Right ventricle myocardium superior (tissue), 1 donor: ENCODE results near the gene DOCK9. TPM values are rescaled to one million over a fixed set of nuclear protein-coding genes. Genes with fewer than 3 reads are reported as not detected.

Source experiments
- ATAC-seq: fragments of 200-7000 bp; cut with Tn5 transposase; one replicate; pipeline ENCODE4 v1.9.1; 2020; ENCODE audit warnings: mild to moderate bottlenecking; ENCODE audit not compliant: poor library complexity
- DNase-seq: peaks from one replicate; pipeline ENCODE4 v3.0.0-alpha.2; 2020
- intact Hi-C: fragments of 100-400 bp; cut with DNase I; formaldehyde crosslinking; loops from one replicate; pipeline ENCODE4 v1.11.2; 2022
- total RNA-seq: library from RNA; stranded (reverse); fragmentation: NEBNext Ultra II Directional; extraction: Animal tissue kit (Norgen Biotek cat#: 25700); gene quantifications from one replicate; pipeline ENCODE4 v1.2.1, GENCODE V29; 2021
- donor health status: DM: no; HTN: yes; CAD: no; lungs with severe emphysema.

The DOCK9 gene
- total RNA-seq, 1 donor from 2014 or later, result 28.3 TPM

GRCh38 chr13:98846521-98846920 lies 131.3 kb downstream of the DOCK9 start:
- ATAC-seq, result no peak
- DNase-seq, result no peak
- intact Hi-C loops, result loop anchor here (10.0 kb wide), 2 partner anchors 188 to 402 kb away; no protein-coding TSS in a partner anchor

DNA sequence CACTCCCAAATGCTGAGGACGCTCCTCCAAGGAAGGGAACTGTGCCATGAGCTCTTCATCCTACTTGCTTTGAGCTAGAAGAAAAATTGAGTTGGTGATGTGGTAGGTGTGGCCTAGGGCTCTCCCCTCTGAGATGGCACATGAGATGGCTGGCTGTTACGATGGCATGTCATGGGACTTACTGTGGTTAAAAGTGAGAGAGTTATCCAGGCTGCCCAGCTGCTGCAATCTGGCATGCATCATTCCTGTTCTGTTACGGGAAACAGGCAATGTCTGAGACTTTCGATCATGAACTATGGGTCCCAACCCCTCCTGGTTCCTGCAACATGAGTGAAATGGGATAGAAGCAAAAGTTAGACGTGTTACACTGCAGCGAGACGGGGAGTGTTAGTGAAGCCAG lies 132.1 kb downstream of the DOCK9 start:
- intact Hi-C loops, result loop anchor here (10.0 kb wide), 2 partner anchors 189 to 401 kb away; no protein-coding TSS in a partner anchor
- DNase-seq (no peak), ATAC-seq (no peak)

DNA sequence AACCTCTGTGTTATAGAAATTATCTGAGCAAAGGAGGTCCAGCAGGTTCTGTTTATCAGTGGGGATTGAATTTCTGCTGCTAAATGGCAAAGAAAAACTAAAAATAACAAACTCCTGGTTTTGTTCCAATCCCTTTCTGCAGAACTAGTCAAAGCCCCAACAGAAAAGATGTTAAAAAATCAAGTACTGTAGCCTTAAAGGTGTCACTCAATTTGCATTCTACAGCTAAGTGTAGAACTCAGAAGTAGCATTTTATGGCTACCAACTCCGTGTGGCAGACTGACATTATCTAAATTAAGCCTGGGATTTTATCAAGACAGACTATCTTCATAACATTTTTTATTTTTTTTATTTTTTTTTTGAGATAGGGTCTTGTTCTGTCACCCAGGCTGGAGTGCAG lies 133.8 kb downstream of the DOCK9 start:
- no peak for ATAC-seq
- intact Hi-C loops, result loop anchor here (5.0 to 10.0 kb wide), 3 partner anchors 172 to 399 kb away; no protein-coding TSS in a partner anchor

DNA sequence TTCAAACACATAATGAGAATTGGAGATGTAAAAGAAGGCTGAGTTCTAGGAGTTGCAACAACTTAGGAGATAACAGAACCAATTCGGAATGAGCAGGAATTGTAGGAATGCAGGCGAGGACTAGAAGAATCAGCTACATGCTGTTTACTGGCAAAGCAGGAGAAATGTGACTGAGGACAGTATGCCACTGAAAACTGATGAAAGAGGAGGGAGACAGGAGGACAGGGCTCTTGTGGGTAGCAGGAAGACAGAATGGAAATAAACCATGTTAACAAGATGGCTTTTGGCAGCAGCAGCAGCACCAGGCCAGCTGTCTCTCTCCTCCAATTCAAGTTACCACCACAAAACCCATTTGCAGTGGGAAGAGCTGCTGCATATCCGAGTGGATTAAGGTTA lies 134.4 kb downstream of the DOCK9 start:
- ATAC-seq (no peak), DNase-seq (no peak)
- intact Hi-C loops, result loop anchor here (5.0 to 10.0 kb wide), 3 partner anchors 171 to 399 kb away; no protein-coding TSS in a partner anchor

More for the DNA sequence above, 133.8 kb downstream of the DOCK9 start:
- no peak for DNase-seq

GRCh38 chr13:98842858-98843481 lies 134.9 kb downstream of the DOCK9 start:
- DNase-seq (peak; percentile 61), ATAC-seq (peak; percentile 90)
- intact Hi-C loops, result loop anchor here (5.0 to 10.0 kb wide), 3 partner anchors 171 to 398 kb away; no protein-coding TSS in a partner anchor

DNA sequence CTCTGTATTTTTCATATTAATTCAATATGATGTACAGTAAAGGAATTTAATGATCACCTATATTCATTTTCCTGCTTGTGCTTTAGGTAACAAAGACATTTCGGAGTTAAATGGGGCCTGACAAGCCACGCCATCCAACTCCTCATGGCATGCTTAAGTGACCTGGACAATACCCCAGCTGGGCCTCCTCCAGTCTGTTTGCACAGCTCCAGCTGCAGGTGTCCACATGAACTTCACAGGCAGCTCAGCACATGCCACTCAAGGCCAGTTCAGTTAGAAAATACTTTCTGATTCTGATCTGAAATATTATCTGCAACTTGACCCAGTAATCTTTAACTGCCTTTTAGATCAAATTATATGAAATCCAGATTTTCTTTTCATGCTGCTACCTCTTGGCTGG lies 135.8 kb downstream of the DOCK9 start:
- ATAC-seq, result no peak
- intact Hi-C loops, result loop anchor here (5.0 to 10.0 kb wide), 3 partner anchors 170 to 397 kb away; no protein-coding TSS in a partner anchor
- DNase-seq, result no peak

DNA sequence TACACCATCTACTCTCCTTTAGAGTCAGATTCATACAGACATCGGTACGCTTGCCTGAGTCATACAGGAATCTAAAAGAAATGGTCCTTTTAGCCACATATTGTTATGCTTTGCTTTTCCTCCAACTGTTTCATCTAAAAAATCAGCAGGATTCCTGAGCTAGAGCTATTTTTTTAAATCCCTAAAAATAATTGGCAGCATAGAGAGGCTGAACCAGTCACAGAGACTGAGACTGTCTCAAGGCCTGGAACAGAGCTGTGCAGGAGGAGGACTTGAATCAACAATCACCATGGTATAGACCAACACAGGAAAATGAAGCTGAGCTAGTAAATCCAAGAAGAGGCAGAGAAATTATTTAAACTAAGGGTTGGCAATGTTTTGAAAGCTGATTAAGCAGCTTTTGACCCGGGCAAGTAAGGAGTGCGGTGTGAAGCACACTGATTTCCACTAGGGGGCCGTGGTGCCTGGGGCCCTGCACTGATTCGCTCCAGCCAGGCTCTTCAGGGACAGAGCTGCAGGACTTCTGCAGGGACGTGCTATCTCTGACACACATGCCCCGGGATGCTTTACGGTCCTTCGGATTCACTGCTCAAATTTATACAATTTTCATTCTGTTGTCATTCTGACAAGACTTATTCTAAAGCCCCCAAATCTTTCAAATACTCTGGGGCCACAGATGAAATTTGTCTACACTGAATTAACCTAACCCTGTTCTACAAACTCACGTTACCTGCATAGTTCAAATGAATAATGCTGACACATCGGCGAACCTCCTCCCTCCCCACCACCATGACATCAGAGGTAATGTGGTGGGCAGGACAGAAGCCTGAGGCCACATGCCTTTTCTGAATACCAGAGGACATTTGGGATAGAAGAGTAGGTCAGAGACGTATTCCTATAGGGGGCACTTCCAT lies 137.8 kb downstream of the DOCK9 start:
- peak; percentile 72 for DNase-seq
- intact Hi-C loops, result loop anchor here (5.0 to 10.0 kb wide), 3 partner anchors 168 to 395 kb away; no protein-coding TSS in a partner anchor
- ATAC-seq, result peak; percentile 96

DNA sequence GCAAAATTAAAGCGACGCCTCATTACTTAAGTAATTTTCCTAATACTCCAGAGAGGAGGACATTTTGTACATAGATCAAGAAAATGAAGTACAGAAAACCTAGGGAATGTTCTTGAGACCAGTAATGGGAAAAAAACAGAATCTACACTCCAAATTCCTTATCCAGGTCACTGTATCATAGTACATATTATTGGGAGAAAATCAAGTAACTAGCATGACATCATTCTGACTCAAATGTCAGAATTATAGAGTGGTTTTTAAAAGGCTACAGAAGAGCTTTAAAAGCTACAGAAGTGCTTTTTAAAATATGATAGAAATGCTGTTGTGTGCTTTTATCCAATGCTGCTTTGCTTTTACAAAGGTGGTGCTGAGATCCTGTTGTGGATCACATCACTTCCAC lies 139.1 kb downstream of the DOCK9 start:
- ATAC-seq, result no peak
- DNase-seq, result no peak
- intact Hi-C loops, result no loop called here

GRCh38 chr13:98837896-98838295 lies 140.0 kb downstream of the DOCK9 start:
- intact Hi-C loops, result no loop called here
- ATAC-seq, result no peak

DNA sequence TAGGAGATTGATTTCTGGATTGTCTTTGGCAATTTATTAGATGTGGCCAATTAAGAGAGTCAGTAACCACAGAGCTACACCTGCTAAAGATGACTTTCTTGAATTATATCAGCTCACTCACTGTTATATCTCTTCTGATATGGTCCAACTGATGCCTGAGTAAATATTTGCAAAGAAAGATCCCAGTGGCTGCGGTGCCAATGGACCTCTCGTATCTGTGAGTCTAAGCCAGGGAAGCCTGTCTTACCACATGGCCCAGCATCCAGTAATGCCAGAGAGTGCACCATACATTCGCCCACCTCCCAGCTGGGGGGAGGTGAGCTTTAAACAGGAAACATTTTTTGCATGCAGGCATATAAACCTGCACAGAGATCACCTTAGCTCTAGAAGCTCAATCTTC lies 142.7 kb downstream of the DOCK9 start:
- DNase-seq (no peak), ATAC-seq (no peak)
- intact Hi-C loops, result no loop called here

More at GRCh38 chr13:98837896-98838295, 140.0 kb downstream of the DOCK9 start:
- DNase-seq, result no peak

DNA sequence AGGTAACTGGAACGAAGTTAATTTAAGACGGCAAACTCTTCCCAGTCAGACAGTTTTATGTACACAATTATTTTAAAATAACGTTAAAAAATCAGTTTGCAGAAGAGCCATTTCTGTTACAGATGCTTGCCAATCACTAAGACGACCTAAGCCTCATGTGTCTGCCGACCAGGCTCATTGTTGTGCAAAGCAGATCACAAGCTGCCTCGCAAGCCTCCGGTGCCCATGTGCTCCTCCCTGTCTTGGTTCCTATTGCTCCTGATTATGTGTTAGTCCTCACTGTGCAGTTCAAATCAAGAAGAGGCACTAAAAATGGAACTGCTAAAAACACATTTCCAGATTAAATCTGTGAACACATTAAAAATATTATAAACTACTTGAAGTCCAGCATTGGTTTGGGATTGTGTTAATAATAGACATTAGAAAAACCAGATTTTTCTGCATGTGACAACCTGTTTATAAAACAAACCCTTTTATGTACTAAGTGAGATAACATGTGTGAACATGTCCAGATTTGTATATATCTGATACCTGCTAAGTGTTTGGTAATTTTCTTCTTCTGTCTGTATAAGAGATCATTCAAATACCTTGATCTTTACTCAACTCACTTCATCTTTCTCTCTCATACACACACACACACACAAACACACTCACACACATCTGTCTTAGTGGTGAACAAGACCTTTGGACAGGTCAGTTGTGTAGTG lies 143.5 kb downstream of the DOCK9 start:
- no peak for DNase-seq
- ATAC-seq, result no peak
- intact Hi-C loops, result no loop called here

GRCh38 chr13:98831236-98831635 lies 146.6 kb downstream of the DOCK9 start:
- intact Hi-C loops, result no loop called here
- ATAC-seq, result no peak

GRCh38 chr13:98829541-98829940 lies 148.3 kb downstream of the DOCK9 start:
- DNase-seq, result no peak
- ATAC-seq, result no peak
- intact Hi-C loops, result no loop called here

More at GRCh38 chr13:98831236-98831635, 146.6 kb downstream of the DOCK9 start:
- no peak for DNase-seq

GRCh38 chr13:98828614-98829013 lies 149.2 kb downstream of the DOCK9 start:
- DNase-seq (no peak), ATAC-seq (no peak)
- intact Hi-C loops, result no loop called here

GRCh38 chr13:98827449-98827848 lies 150.4 kb downstream of the DOCK9 start:
- DNase-seq (no peak), ATAC-seq (no peak)
- intact Hi-C loops, result no loop called here

GRCh38 chr13:98826146-98826545 lies 151.7 kb downstream of the DOCK9 start:
- no peak for ATAC-seq
- intact Hi-C loops, result no loop called here
- no peak for DNase-seq

DNA sequence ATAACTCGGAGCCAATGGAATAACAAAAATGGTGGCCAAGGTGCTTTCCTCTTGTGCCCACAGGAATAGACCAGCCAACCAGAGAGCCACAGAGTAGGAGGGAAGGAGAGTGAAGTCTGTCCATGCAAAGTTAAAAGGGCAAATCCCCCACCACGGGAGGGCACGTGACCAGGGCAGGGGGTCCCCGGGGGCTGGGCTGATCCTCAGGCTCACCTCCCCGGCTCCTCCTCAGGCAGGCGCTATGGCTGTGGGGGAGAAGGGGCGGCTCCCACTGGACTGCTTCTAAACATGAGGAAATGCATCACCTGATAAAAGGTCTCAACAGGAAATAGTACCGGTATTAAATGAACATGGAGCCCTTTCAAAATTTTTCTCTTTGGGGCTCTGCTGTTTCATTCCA lies 152.2 kb downstream of the DOCK9 start:
- ATAC-seq, result no peak
- intact Hi-C loops, result no loop called here
- DNase-seq, result no peak

GRCh38 chr13:98824376-98825160 lies 153.3 kb downstream of the DOCK9 start:
- intact Hi-C loops, result no loop called here
- ATAC-seq (no peak), DNase-seq (no peak)
